HG02938 (cell line): Measurements from ENCODE around the gene SS18L1.

Source experiments
- ATAC-seq: cut with Tn5 transposase; IDR thresholded peaks from one replicate; pipeline ENCODE4 v1.9.1; 2021; ENCODE audit warnings: mild to moderate bottlenecking, moderate library complexity; ENCODE audit not compliant: unreplicated experiment

The SS18L1 gene

DNA sequence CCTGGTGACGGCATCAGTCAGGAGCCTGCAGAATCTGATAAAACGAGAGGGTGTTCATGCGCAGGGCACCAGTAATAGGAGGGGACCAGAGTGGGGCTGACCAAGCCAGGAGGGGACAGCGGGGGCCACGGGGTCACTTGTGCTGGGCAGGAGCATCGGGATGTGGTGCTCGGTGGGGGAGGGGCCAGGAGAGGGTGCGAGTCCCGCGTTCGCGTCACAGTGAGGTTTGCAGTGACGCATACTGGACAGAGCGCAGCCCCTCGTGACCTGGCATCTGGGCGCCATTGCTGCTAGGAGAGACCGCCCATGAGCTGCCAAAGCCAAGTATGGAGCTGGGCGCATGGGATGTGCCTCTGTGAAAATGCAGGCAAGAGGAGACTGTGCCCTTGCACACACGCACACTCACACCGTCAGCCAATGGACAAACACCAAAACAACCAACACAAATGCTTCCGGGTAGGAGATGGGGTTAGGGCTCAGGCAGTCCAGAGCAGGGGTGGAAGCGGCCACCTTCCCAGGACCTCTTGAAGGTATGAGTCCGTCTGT, 25.4 kb downstream of the SS18L1 start:
- no peak for ATAC-seq

DNA sequence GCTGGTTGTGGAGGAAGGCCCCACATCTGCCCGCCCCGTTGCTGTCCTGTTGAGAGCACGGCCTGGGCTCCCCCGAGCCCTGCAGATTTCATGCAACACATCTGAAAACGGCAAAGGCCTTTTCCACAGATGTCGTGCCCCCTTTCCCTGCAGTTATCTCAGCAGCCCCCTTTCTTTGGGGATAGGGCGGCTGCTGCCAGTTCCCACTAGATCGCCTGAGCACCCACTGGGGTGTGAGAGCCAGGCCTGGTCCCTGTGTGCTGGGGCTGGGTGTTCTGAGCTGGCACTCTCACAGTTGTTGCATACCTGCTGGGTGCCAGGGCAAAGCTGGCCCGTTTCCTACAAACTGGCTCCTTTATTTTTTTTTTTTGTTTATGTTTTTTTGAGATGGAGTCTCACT, 27.0 kb downstream of the SS18L1 start:
- no peak for ATAC-seq

- ATAC-seq = no peak
Observed at GRCh38 chr20:62171245-62171644, 27.7 kb downstream of the SS18L1 start.

- no peak for ATAC-seq
Observed at GRCh38 chr20:62172666-62173065, 29.1 kb downstream of the SS18L1 start.

GRCh38 chr20:62174021-62174804, 30.6 kb downstream of the SS18L1 start:
- no peak for ATAC-seq

DNA sequence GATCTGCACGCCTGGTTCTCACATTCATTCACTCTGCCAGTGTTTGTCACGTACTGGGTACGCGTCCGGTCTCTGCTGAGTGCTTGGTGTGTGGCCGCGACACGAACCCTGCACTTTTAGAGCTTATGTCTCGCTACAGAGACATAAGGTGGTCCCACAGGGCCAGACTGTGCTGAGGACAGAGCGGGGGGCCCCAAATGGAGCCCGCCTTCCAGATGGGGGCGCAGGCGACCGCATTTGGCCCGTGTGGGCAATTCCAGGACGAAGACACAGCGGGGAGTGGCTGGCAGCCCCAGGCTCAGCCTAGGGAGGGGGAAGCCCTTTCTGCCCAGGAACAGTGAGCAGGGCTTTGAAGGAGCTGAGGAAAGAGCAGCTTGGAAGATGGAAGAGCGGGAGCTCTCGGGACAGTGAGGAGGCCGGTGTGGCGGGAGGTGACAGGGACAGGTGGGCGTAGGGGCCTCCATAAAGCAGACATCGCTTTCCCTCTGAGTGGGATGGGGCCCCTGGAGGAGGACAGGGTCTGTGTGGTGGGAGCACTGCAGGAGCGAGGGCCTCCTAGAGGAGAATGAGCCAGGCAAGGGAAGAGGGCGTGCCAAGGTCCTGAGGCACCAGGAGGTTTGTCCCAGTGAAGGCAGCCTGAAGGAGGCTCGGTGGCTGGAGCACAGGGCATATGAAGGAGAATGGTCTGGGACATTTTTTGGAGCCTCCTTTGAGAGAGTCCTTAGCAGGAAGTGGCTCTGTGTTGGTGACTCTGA, 31.5 kb downstream of the SS18L1 start:
- no peak for ATAC-seq

DNA sequence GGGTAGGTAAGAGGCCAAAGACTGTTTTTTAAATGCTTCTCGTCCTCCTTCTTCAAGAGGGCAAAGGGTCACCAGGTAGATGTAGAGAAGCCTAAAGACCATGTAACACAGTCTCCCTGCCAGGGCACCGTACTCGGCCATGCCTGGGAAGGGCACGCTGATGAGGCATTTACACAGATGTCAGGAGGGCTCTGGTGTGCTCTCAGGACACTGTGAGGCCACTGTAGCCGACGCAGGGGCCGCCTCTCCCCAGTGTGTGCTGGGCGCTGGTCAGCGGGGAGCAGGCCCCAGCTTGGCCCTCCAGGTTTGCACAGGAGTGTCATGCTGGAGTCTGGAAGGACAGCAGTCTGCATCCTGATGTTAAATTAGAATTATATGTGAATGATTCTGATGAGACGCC, 32.1 kb downstream of the SS18L1 start:
- ATAC-seq = no peak

DNA sequence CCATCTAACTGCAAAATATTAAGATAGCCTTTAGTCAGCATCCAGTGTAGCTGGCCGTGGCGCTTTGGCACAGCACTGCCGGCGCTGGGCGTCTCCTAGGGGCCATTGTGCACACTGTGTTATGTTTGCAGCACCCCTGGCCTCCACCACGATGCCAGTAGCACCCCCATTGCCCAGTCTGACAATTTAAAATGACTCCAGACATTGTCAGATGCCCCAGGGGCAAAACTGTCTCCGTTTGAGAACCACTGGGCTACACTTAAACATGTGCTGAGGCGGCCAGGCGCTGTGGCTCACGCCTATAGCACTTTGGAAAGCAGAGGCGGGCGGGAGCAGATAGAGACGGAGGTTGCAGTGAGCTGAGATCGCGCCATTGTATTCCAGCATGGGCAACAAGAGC, 33.3 kb downstream of the SS18L1 start:
- no peak for ATAC-seq

GRCh38 chr20:62177307-62177706, 33.7 kb downstream of the SS18L1 start:
- ATAC-seq = no peak

DNA sequence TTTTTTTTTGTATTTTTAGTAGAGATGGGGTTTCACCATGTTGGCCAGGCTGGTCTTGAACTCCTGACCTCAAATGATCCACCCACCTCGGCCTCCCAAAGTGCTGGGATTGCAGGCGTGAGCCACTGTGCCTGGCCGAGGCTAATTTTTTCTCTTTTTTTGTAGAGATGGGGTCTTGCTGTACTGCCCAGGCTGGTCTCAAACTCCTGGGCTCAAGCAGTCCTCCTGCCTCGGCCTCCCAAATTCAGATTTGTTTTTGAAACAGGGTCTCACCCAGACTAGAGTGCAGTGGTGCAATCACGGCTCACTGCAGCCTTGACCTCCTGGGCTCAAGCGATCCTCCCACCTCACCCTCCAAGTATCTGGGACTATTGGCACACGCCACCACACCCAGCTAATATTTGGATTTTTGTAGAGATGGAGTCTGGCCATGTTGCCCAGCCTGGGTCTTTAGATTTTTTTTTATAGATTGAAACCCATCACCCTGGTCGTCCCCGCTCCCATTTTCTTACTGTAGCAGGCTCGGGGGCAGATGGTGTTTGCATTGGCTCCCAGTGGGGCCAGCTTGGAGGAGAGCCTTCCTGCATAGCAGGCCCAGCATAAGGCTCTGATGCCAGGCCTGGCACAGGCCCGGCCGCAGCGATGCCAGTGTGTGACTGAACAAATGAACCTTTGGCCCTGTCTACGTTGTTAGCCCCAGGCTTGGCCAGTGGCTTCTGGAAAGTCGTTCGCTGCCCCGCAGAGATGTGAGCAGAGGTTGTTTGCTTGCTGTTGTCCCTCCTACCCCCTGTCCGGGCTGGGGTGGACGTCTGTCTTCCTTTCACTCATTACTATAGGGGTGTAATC, 35.0 kb downstream of the SS18L1 start:
- ATAC-seq = no peak

GRCh38 chr20:62179162-62179504, 35.6 kb downstream of the SS18L1 start:
- ATAC-seq = no peak

GRCh38 chr20:62181808-62182207, 38.2 kb downstream of the SS18L1 start:
- no peak for ATAC-seq

- ATAC-seq = peak; percentile 91
Observed at GRCh38 chr20:62182469-62183425, 39.2 kb downstream of the SS18L1 start, which contains the start of gene MTG2. MTG2 (plus strand) TSS chr20:62183028; CDS start chr20:62193421, 10,393 bp downstream.

GRCh38 chr20:62183426-62184142, 40.0 kb downstream of the SS18L1 start:
- ATAC-seq = no peak

- ATAC-seq = no peak
Observed at GRCh38 chr20:62186096-62186426, 42.5 kb downstream of the SS18L1 start.

DNA sequence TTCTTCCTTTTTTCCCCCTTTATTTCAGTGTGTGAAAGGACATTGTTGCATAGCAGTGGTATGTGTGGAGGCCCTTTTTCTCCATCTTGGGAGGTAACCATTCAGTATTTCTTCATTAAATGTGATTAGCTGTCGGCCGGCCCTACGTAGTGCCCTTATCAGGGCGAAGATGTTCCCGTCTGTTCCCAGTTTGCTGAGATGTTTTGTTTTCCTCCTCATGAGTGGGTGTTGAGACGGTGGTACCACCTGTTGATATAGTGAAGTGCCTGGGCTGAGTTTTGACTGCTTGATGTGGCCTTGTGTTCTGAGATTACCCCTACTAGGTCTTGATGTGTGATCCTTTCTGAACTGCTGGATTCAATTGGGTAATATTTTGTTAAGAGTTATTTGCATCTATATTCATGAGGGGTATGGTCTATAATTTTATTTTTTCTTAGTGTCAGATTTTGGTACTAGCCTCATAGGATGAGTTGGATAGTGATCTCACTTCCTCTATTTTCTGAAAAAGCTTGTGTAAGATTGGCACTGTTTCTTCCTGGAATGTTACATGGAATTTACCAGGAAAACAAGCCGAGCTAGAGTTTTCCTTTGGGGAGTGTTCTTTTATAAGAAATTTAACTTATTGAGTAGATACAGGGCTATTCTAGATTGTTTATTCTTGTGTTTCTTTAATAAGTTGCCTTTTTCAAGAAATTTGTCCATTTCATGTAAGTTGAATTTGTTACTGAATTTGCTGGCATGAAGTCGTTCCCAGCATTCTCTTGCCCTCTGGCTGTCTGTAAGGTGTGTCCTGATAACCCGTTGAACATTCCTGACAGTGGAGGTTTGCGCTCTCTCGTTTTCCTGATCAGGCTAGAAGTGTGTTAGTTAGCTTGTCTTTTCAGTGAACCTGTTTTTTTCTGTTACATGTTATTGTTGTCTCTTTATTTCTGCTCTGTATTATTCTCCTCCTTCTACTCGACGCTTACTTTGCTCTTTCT, 43.6 kb downstream of the SS18L1 start:
- no peak for ATAC-seq

GRCh38 chr20:62190639-62191411, 47.3 kb downstream of the SS18L1 start:
- ATAC-seq = no peak
